Mesothelial cell of epicardium (in vitro differentiated cells): ENCODE measurements around the gene UNC79. TPM values are rescaled to one million over a fixed set of nuclear protein-coding genes. Genes with fewer than 3 reads are reported as not detected.
A peak's percentile ranks its signal among the peaks of the same experiment; 100 is the strongest.

Source experiments
- DNase-seq, 2 experiments: peaks; one replicate each; pipeline ENCODE4 v3.0.0; 2021; ENCODE audit warnings: low spot score in 2 of 2; ENCODE audit not compliant: unreplicated experiment in 2 of 2
- H3K27ac Mint-ChIP-seq: 2 replicates; pipeline ENCODE4 v1.8.0; 2021; ENCODE audit warnings: mixed read lengths
- H3K27me3 Mint-ChIP-seq: 2 replicates; pipeline ENCODE4 v1.8.0; 2021; ENCODE audit warnings: low read depth, mixed read lengths
- H3K36me3 Mint-ChIP-seq: 2 replicates; pipeline ENCODE4 v1.8.0; 2021; ENCODE audit warnings: mixed read lengths
- H3K4me1 Mint-ChIP-seq: 2 replicates; pipeline ENCODE4 v1.8.0; 2021; ENCODE audit warnings: mixed read lengths
- H3K4me3 Mint-ChIP-seq: 2 replicates; pipeline ENCODE4 v1.8.0; 2021; ENCODE audit warnings: mild to moderate bottlenecking, moderate library complexity, mixed read lengths
- H3K9me3 Mint-ChIP-seq: 2 replicates; pipeline ENCODE4 v1.8.0; 2021; ENCODE audit warnings: mixed read lengths
- total RNA-seq: library from RNA; stranded (reverse); gene quantifications from 3 replicates; pipeline ENCODE4 v1.2.1, GENCODE V29; 2021
- TF ChIP-seq, protein P1 (sequence below): fragments of 200-600 bp; sonication (generic); IDR thresholded peaks from one replicate; pipeline ENCODE4 v1.5.0; 2021; ENCODE audit warnings: antibody characterized with exemption; ENCODE audit not compliant: unreplicated experiment

The UNC79 gene
- total RNA-seq, 1 donor from 2014 or later = 0.92 TPM

DNA sequence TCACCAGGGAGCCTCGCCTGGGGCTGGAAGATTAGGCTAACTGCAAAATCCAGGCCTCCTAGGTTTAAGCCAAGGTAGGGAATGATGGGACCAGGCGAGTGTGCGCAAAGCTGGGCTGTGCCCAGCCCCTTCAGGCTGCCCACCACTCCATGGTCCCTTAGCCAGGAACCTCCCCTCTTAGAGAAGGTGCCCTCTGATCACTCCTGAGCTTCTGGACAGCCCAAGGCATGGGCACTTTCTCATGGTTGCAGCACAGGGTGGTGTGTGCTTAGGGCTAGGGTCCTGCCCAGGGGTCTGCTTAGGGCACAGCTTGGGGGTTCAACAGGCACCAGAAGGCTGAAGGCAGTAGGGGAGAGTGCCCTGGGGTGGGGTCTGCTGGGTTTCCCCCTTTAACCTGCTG lies 288.5 kb downstream of the UNC79 start:
- Mint-ChIP-seq H3K4me1 (no peaks in the 10 kb centered on the region), H3K36me3 (no peaks in the 10 kb centered on the region), H3K9me3 (no peaks in the 10 kb centered on the region), H3K27me3 (peaks cover 5% of the 10 kb centered on the region), H3K4me3 (no peak overlapping the region), H3K27ac (no peak overlapping the region)
- DNase-seq = no peak
- TF ChIP-seq, protein P1, sequence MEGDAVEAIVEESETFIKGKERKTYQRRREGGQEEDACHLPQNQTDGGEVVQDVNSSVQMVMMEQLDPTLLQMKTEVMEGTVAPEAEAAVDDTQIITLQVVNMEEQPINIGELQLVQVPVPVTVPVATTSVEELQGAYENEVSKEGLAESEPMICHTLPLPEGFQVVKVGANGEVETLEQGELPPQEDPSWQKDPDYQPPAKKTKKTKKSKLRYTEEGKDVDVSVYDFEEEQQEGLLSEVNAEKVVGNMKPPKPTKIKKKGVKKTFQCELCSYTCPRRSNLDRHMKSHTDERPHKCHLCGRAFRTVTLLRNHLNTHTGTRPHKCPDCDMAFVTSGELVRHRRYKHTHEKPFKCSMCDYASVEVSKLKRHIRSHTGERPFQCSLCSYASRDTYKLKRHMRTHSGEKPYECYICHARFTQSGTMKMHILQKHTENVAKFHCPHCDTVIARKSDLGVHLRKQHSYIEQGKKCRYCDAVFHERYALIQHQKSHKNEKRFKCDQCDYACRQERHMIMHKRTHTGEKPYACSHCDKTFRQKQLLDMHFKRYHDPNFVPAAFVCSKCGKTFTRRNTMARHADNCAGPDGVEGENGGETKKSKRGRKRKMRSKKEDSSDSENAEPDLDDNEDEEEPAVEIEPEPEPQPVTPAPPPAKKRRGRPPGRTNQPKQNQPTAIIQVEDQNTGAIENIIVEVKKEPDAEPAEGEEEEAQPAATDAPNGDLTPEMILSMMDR = no peak

- Mint-ChIP-seq H3K27ac (no peak overlapping the region), H3K36me3 (no peaks in the 10 kb centered on the region), H3K9me3 (no peaks in the 10 kb centered on the region), H3K27me3 (no peaks in the 10 kb centered on the region), H3K4me1 (no peaks in the 10 kb centered on the region), H3K4me3 (no peak overlapping the region)
- TF ChIP-seq, protein P1 = no peak
- peak in 1 of 2 experiments; percentile 31 for DNase-seq
Measured at GRCh38 chr14:93720076-93720815, 289.5 kb downstream of the UNC79 start.

GRCh38 chr14:93720981-93721483 lies 290.3 kb downstream of the UNC79 start:
- Mint-ChIP-seq H3K27me3 (no peaks in the 10 kb centered on the region), H3K27ac (no peak overlapping the region), H3K4me3 (no peak overlapping the region), H3K36me3 (no peaks in the 10 kb centered on the region), H3K4me1 (no peaks in the 10 kb centered on the region), H3K9me3 (no peaks in the 10 kb centered on the region)
- DNase-seq = peak in 1 of 2 experiments; percentile 22
- TF ChIP-seq, protein P1 = no peak

DNA sequence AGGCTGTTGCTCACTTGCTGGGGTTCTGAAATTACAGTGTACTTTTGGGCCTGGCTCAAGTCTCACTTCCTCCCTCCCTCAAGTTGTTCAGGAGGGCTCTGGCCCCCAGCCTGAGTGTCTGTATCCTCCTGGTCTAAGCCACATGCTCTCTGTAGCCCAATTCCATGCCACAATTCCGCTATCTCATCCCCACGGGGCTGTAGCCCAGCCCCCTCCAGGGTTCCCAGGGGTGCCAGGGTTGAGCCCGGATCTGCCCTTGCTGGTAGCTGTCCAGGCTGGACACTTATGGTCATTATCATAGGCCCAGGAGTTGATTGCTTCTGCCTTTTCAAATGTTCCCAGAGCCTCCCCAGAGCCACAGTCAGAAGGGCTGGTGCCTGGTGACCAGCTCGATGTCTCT lies 292.3 kb downstream of the UNC79 start:
- no peaks in the 10 kb centered on the region for H3K27me3 Mint-ChIP-seq
- H3K9me3 Mint-ChIP-seq = no peaks in the 10 kb centered on the region
- no peak for DNase-seq

DNA sequence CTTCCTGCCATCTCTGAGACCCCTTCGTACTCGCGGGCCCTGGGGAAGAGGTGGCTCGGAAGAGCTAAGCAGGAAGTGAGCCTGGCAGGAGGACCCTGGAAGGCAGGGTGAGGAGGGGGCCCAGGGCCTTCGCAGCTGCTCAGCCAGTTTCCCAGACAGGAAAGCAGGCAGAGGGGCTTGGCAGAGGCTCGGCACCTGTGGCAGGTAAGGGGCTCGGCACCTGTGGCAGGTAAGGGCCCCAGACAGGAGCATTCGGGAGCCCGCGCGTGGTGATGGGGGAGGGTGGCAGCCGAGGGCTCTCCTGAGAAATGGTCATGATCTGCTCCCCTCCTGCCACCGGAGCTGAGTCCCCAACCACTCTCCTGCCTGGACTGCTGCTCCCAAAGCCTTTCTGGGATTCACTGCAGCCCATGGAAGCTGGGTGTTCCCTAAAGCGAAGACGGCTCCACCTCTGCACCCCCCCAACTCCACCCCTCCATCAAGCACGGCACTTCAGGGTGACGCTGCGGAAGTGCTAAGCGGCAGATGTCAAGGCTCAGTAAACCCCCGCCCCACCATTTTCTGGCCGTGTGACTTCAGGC lies 294.4 kb downstream of the UNC79 start:
- DNase-seq = no peak
- Mint-ChIP-seq H3K9me3 (no peaks in the 10 kb centered on the region), H3K27me3 (no peaks in the 10 kb centered on the region), H3K36me3 (no peaks in the 10 kb centered on the region), H3K4me3 (no peak overlapping the region), H3K4me1 (no peaks in the 10 kb centered on the region), H3K27ac (no peak overlapping the region)
- TF ChIP-seq, protein P1 = no peak

More for the DNA sequence above, 292.3 kb downstream of the UNC79 start:
- H3K27ac Mint-ChIP-seq = no peak overlapping the region
- no peaks in the 10 kb centered on the region for H3K36me3 Mint-ChIP-seq
- TF ChIP-seq, protein P1 = no peak
- no peaks in the 10 kb centered on the region for H3K4me1 Mint-ChIP-seq
- no peak overlapping the region for H3K4me3 Mint-ChIP-seq
